HL-60/S4 treated with retinoic acid at 250 ng/mL for 4 days and 3 days (cell line): ENCODE results near the gene CRYBG3.
"Not testable (repeated sequence)": the region's sequence is repeated elsewhere in the genome, so short reads cannot be mapped to it uniquely, and the experiment has no call there.

Experiments used
- in situ Hi-C: fragments of 300-500 bp; cut with MboI; formaldehyde crosslinking; loops from 2 replicates; pipeline ENCODE4 v1.7.0; 2022; ENCODE audit warnings: low sequenced_read_pairs

Gene CRYBG3

GRCh38 chr3:97895216-97895615 lies 73.4 kb downstream of the CRYBG3 start:
- in situ Hi-C loops, result no loop called here

- in situ Hi-C loops, result no loop called here
These were observed 74.3 kb downstream of the CRYBG3 start for GRCh38 chr3:97896129-97896528.

GRCh38 chr3:97896547-97896946 lies 74.7 kb downstream of the CRYBG3 start:
- in situ Hi-C loops, result no loop called here

- in situ Hi-C loops, result no loop called here
These were observed 77.5 kb downstream of the CRYBG3 start for GRCh38 chr3:97899331-97899730.

GRCh38 chr3:97901313-97902248 lies 79.8 kb downstream of the CRYBG3 start:
- in situ Hi-C loops, result no loop called here

GRCh38 chr3:97909830-97910229 lies 88.0 kb downstream of the CRYBG3 start:
- in situ Hi-C loops, result not testable (repeated sequence)

- in situ Hi-C loops, result not testable (repeated sequence)
These were observed 88.5 kb downstream of the CRYBG3 start for GRCh38 chr3:97910236-97910831.

GRCh38 chr3:97910931-97911351 lies 89.1 kb downstream of the CRYBG3 start:
- in situ Hi-C loops, result no loop called here

GRCh38 chr3:97911459-97911858 lies 89.6 kb downstream of the CRYBG3 start:
- in situ Hi-C loops, result no loop called here

GRCh38 chr3:97914388-97914787 lies 92.6 kb downstream of the CRYBG3 start:
- in situ Hi-C loops, result no loop called here

- in situ Hi-C loops, result no loop called here
These were observed 94.8 kb downstream of the CRYBG3 start for GRCh38 chr3:97916576-97916975.

- in situ Hi-C loops, result no loop called here
These were observed 96.2 kb downstream of the CRYBG3 start for GRCh38 chr3:97917813-97918536.

GRCh38 chr3:97927704-97928103 lies 105.9 kb downstream of the CRYBG3 start:
- in situ Hi-C loops, result no loop called here

GRCh38 chr3:97928986-97929385 lies 107.2 kb downstream of the CRYBG3 start:
- in situ Hi-C loops, result no loop called here

- in situ Hi-C loops, result no loop called here
These were observed 108.2 kb downstream of the CRYBG3 start for GRCh38 chr3:97930018-97930417.

GRCh38 chr3:97931218-97931617 lies 109.4 kb downstream of the CRYBG3 start:
- in situ Hi-C loops, result no loop called here

GRCh38 chr3:97932387-97932801 lies 110.6 kb downstream of the CRYBG3 start:
- in situ Hi-C loops, result no loop called here

GRCh38 chr3:97934980-97935695 lies 113.3 kb downstream of the CRYBG3 start:
- in situ Hi-C loops, result no loop called here

GRCh38 chr3:97935842-97936241 lies 114.0 kb downstream of the CRYBG3 start:
- in situ Hi-C loops, result no loop called here

- in situ Hi-C loops, result no loop called here
These were observed 115.4 kb downstream of the CRYBG3 start for GRCh38 chr3:97937205-97937604.

- in situ Hi-C loops, result no loop called here
These were observed 116.6 kb downstream of the CRYBG3 start for GRCh38 chr3:97938444-97938843.
